NCI-H128 (cell line): ENCODE measurements around the gene MAML1.
"Not testable (repeated sequence)": the region's sequence is repeated elsewhere in the genome, so short reads cannot be mapped to it uniquely, and the experiment has no call there.

Experiments
- DNase-seq: peaks from one replicate; lab custom pipeline; 2025; ENCODE audit not compliant: unreplicated experiment; lab: John Stamatoyannopoulos, UW

MAML1 gene

GRCh38 chr5:179767496-179768100 is 35.0 kb downstream of the MAML1 start:
- DNase-seq, result no peak

- DNase-seq, result no peak
Measured at GRCh38 chr5:179768326-179769085, 35.9 kb downstream of the MAML1 start.

GRCh38 chr5:179769271-179769670 is 36.6 kb downstream of the MAML1 start:
- DNase-seq, result no peak

- DNase-seq, result no peak
Measured at GRCh38 chr5:179769796-179770195, 37.2 kb downstream of the MAML1 start.

GRCh38 chr5:179771311-179771895 is 38.8 kb downstream of the MAML1 start:
- DNase-seq, result no peak

GRCh38 chr5:179772351-179772750 is 39.7 kb downstream of the MAML1 start:
- DNase-seq, result no peak

- DNase-seq, result no peak
Measured at GRCh38 chr5:179773686-179774040, 41.0 kb downstream of the MAML1 start.

GRCh38 chr5:179774442-179774841 is 41.8 kb downstream of the MAML1 start:
- DNase-seq, result no peak

GRCh38 chr5:179776411-179776938 is 43.9 kb downstream of the MAML1 start:
- DNase-seq, result no peak

- no peak for DNase-seq
Measured at GRCh38 chr5:179777456-179777855, 44.8 kb downstream of the MAML1 start.

- no peak for DNase-seq
Measured at GRCh38 chr5:179777909-179778308, 45.3 kb downstream of the MAML1 start.

- DNase-seq, result no peak
Measured at GRCh38 chr5:179778591-179778990, 46.0 kb downstream of the MAML1 start.

- no peak for DNase-seq
Measured at GRCh38 chr5:179779826-179780225, 47.2 kb downstream of the MAML1 start.

GRCh38 chr5:179780362-179780761 is 47.7 kb downstream of the MAML1 start:
- DNase-seq, result no peak

- no peak for DNase-seq
Measured at GRCh38 chr5:179781846-179782245, 49.2 kb downstream of the MAML1 start.

GRCh38 chr5:179783128-179783527 is 50.5 kb downstream of the MAML1 start:
- DNase-seq, result no peak

- no peak for DNase-seq
Measured at GRCh38 chr5:179786861-179787260, 54.2 kb downstream of the MAML1 start.

GRCh38 chr5:179788193-179788854 is 55.7 kb downstream of the MAML1 start:
- DNase-seq, result no peak

- not testable (repeated sequence) for DNase-seq
Measured at GRCh38 chr5:179789278-179789677, 56.7 kb downstream of the MAML1 start.

GRCh38 chr5:179791881-179792611 is 59.4 kb downstream of the MAML1 start:
- no peak for DNase-seq
